Effector CD8-positive, alpha-beta T cell (primary cell): Measurements from ENCODE around the gene CPD.

ENCODE experiments used
- DNase-seq: peaks from one replicate; lab custom pipeline; 2025; lab: John Stamatoyannopoulos, UW

CPD gene

DNA sequence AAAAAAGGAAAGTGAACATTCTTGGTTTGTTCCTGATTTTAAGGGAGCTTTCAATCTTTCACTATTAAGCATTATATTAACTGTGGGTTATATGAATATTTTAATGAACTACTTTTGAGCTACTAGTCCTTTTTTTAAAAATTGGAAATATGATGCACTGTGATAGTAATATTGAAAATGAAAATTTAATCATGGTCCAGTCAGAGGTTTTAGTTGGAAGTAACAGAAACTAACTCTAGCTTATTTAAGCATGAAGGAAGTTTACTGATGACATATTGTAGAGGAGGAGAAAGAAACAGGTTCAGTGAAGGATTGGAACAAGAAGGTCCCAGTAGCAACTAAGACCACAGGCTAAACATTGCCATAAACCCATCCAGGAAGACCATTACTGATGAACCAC, 24.0 kb upstream of the CPD start:
- no peak for DNase-seq

- DNase-seq = no peak
These were observed 21.3 kb upstream of the CPD start for GRCh38 chr17:30357476-30357875.

DNA sequence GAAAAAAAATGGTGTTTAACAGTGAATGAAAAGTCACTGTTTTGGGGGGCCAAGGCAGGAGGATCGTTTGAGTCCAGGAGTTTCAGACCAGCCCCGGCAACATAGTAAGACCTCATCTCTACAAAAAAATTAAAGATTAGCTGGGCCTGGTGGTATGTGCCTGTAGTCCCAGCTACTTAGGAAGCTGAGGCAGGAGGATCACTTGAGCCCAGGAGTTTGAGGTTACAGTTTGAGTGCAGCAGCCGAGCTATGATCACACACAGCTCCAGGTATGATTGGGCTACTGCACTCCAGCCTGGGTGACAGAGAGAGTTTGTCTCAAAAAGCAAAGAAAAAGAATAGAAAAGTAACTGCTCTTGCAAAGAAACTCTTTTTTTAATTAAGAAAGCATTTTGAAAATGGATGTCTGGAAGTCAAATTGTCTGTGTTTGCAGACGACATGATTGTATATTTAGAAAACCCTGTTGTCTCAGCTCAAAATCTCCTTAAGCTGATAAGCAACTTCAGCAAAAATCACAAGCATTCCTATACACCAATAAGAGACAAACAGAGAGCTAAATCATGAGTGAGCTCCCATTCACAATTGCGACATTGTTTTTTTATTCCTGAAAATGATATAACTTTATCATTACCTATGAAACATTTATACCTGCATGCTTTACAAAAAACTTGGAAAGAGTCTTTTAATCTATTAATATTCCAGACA, 20.5 kb upstream of the CPD start:
- no peak for DNase-seq

DNA sequence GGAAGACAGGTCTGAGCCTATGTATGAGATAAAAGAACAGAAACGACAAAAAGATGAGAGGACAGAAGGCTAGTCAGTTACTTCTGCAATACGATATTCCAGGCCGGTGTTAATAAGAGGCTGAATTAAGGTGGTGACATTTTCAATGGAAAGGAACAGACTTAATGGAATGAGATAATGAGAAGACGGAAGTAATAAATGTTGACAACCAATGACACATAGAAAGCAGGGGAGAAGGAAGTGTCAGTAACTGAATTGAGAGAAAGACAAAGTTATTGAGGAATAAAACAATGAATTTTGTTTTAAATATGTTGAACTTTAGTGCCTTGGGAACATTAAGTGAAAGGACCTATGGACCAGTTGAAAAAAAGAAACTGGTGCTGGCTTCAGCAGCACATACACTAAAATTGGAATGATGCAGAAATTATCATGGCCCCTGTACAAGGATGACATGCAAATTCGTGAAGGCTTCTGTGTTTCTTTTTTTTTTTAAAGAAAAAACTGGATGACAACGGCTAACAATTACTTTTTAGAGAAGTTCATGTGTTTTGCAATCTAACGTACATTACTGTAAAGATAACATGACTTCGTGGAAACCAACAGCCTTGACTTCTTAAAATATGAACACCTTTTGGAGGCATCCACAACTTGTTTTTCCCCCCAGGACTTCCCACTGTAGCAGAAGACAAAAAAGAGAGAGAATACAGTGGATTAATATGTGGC, 18.5 kb upstream of the CPD start:
- no peak for DNase-seq

- DNase-seq = no peak
These were observed 16.9 kb upstream of the CPD start for GRCh38 chr17:30361766-30362279.

DNA sequence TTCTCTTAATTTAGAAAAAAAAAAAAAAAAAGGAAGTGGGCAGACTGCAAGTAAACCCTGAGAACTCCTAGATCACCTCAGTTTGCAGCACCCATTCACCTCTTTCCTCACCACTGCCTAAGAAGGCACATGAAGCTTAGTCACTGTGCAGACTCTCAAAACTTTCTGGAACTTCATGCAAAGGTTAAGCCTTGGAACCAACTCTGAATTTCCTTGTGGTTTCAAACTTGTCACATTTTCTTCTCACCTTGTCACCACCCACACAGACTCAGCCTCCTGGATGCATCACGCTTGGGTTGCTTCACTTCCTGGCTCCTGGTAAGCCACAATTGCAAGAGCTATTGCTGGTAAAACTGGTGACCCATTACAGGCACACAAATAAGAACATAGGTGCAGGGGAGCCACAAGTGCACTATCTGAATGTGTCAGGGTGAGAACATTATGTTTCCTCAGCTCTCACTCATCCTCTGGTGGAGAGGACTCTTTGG, 15.0 kb upstream of the CPD start:
- peak; percentile 11 for DNase-seq

DNA sequence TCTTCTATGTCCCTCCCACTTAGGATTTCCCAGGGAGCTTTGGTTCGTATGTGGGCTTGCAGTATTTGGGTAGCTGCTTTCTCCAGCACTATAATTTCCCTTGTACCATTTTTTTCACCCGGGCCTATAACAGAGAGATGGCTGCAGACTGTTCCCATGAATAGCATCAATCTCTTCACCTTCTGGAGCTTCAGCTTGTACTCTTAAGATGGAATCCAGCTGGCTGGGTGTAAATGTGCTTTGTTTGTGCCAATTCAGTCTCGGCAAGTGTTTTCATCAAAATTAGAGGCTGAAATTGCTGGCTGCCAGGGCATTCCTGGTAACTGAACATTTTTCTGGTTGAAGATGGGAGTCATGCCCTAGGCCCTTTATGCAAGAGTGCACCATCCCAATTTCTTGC, 12.2 kb upstream of the CPD start:
- DNase-seq = no peak

DNA sequence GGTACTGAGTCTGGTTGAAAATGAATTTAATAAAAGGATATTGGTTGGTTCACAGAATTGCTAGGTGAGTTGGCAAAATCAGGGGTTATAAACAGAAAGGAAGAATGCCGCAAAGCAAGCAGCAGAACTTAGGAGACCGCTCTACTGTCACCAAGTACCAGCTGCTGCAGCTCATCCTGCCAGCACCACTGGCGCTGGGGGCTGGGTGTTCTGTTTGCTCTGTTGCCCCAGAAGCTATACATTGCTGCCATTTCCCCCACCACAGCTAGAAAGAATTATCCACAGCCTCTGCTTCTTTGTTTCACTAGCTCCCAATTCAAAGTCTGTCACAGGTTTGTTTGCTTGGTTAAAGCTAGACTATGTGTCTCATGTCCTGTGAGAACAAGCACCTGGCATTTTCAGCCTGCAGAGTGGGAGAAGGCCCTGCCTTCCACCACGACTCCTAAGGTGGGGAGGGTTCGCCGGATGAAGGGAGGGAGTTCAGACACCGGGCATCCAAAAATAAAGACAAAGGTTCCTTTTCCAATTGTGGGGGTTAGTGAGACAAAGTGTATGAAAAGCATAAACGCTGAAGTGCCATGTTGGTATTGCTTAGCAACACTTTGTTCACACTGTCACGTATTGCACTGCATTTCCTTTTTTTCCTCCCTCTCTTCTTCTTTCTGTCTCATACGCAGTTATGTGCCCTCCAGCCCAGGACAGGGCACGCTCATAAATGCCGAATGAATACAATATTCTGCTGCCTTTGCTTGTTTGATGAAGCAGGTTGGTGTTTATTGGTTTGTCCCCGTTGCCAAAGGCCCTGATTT, 9.6 kb upstream of the CPD start:
- DNase-seq = no peak

DNA sequence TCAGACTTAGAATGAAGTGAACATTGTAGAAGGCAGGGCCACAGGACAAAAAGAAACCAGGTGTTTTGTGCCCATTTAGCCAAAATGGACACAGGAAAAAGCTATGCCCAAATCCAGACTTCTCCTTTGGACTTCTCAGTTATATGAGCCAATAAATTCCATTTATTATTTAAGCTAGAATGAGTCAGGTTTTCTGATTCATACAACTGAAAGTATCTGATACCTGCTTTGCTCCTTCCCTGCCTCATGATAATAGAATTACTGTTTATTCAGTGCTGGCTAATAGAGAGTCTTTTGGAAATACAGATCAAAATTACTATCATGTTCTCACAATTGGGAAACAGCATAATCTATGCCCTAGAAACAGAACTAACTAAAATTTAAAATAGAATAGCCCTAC, 8.7 kb upstream of the CPD start:
- no peak for DNase-seq

- no peak for DNase-seq
These were observed 6.0 kb upstream of the CPD start for GRCh38 chr17:30372755-30373154.

DNA sequence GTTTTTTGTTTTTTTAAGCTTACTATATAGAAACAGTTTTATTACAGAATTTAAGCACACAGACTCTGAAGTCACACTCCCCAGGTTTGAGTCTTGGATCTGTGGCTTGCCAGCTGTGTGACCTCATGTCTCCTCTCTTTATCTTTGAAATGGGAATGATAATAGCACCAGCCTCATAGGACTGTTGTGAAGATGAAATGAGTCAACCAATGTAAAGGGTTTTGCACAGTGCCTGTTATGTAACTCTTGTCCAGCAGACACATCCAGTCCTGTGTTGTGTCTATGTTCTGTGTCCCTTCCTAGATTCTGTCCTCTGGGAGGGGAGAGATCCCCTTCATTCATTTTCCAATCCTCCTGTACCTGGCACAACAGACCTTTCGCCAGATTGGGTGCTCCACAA, 3.1 kb upstream of the CPD start:
- DNase-seq = no peak

DNA sequence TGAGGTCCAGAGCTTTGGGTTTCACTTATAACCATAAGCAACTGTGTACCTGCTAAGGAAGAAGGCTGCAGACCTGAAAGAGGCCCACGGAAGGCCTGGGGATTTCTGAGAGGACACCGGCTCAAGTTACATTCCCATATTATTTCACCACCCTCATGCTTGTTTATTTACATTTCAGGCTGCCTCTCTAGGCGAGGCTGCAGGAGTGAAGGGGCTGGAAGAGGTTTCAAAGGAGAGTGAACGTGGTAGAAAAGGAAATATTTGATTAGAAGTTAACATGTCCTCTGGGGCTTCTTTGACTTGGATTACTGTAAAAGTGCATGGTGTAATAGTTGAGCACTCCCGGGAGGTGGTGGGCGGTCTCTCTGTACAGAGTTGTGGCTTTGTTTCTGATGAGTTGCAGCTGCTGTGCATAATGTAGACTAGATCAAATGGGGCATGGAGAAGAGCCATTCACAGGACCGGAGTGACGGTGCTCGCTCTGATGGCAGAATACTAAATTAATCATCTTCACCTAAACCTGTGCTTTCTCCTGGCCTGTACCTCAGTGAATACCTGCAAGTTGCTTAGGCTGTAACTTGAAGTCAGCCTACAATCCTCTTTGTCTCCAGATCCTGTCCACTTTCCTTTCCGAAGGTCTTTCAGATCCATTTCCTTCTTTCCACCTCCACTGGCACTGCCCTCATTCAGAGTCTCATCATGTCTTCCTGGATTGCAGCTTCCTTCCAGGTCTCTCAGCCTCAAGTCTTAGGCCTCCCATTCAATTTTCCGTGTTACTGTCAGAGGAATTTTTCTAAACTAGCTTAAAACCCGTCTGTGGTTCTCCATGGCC, 1.9 kb upstream of the CPD start:
- no peak for DNase-seq

DNA sequence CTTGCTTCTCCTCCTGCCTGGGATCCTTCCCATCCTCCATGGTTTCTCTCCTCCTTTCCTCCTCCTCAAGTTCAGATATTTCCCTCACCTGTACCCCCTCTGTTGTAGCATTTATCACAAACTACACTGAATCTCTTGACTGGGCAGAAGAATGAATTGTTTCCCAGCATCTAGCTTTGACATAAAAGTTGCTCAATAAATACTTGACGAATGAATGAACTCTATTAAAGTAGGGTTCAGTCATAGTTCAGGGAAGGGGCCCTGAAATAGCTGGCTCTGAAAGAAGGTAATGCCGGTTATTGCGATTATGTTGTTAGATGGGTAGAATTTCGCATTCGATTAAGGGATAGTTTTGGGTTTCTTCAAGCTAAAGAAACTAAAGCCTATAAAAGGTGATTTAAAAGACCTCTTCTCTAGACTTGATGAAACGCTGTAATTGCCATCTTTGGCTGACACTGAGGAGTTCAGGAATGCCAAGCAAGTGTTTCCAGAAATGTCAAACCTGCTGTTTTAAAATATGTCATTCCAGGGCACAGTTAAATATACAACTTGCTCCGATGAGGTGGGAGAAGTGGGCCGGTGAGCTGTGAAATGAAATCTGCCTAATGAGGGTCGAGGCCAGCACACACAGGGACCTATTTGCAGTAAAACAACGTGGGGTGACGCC, 1.0 kb upstream of the CPD start:
- DNase-seq = no peak

- DNase-seq = peak; percentile 26
These were observed 394 bp upstream of the CPD start for GRCh38 chr17:30378241-30378824.

GRCh38 chr17:30379303-30379902, 676 bp downstream of the CPD start:
- DNase-seq = peak; percentile 13

DNA sequence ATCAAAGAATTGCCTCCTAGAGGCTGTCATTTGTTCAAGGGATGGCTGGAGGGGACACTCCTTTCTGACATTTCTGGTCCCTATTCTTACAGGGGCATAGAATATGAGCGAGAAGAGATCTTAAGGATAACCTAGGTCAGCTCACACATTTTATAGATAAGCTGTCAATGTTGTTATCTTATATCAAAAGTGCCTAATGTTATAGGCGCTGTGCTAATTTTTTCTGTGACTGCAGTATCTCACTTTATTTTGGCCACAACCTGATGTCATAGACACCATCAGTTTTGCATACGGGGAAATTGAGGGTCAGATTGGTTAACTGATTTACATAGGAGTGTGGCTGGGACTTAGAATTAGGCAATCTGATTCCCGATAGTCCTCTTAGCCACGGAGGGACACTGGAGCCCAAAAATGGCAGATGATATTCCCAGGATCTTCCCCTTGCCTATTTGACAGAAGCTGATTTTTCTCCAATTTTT, 1.2 kb downstream of the CPD start:
- no peak for DNase-seq

GRCh38 chr17:30380643-30381339, 2.1 kb downstream of the CPD start:
- no peak for DNase-seq

DNA sequence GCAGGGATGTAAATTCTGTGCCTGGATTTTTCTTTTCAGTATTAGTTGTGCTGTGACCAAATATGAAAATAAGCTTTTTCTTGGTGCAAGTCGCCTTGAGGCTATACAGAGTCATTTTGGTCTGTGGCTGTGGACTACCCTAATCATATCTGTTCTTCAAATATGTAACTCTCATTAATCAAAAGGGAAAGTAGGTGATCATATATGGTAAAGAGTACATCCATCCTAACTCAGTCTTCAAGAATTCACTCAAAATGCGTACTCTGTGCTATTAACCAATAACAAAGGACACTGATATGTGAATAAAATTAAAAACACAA, 2.6 kb downstream of the CPD start:
- no peak for DNase-seq

DNA sequence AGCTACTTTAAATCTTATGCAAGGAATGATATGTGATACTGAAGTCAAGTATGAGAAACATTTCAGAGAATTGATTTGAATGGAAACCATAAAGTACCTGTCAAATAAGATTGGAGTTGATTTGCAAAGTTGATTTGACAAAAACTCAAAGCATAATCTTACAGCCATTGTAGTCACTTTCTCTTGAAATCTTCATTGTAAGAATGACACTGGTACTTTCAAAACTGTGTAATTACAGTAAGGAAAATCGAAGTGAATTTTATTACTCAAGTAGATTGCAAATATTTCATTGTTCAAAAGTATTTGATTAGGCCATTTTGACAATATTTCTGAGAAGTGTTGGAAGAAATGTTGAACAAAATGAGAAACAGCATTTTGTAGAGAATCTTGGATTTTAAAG, 3.6 kb downstream of the CPD start:
- DNase-seq = no peak
